Dermis lymphatic vessel endothelial cell (primary cell): ENCODE results near the gene SAMD11. TPM values are rescaled to one million over a fixed set of nuclear protein-coding genes. Genes with fewer than 3 reads are reported as not detected.

Experiments
- total RNA-seq: library from RNA; depleted of rRNA; stranded (reverse); fragments of >200 nt; gene quantifications from 2 replicates; pipeline ENCODE4 v1.2.1, GENCODE V29; 2014

The SAMD11 gene
- total RNA-seq = 0.17 and 0.22 TPM in 2 replicates

GRCh38 chr1:923131-923990, at the start of gene SAMD11:
Gene SAMD11, plus strand, starts transcription at chr1:923923. Its CDS starts 509 bp downstream, at chr1:924432.

GRCh38 chr1:958823-959730, 35.4 kb downstream of the SAMD11 start, which contains the start of gene NOC2L:
Gene NOC2L, minus strand, starts transcription at chr1:959256. Its CDS starts 16 bp downstream, at chr1:959240.

GRCh38 chr1:960363-961131, 36.8 kb downstream of the SAMD11 start, which contains the start of gene KLHL17:
Gene KLHL17, plus strand, starts transcription at chr1:960584. Its CDS starts 110 bp downstream, at chr1:960694.

GRCh38 chr1:966135-966703, 42.5 kb downstream of the SAMD11 start, which contains the start of gene PLEKHN1:
Gene PLEKHN1, plus strand, starts transcription at chr1:966482. Its CDS starts 50 bp downstream, at chr1:966532.

GRCh38 chr1:981955-982558, 58.3 kb downstream of the SAMD11 start, which contains the start of gene PERM1:
Gene PERM1, minus strand, starts transcription at chr1:982093. Its CDS starts 1,064 bp downstream, at chr1:981029.

Other genes starting within 250 kb of the SAMD11 start
- not detected in 2 replicates for gene OR4F16, start 237.3 kb upstream of the SAMD11 start, total RNA-seq
- gene NOC2L, start 35.3 kb downstream of the SAMD11 start, total RNA-seq = 51.8 and 58.1 TPM in 2 replicates
- gene KLHL17, start 36.7 kb downstream of the SAMD11 start, total RNA-seq = 2.7 and 3.2 TPM in 2 replicates
- 0.11 and 0.17 TPM in 2 replicates for gene PLEKHN1, start 42.6 kb downstream of the SAMD11 start, total RNA-seq
- not detected in 2 replicates for gene PERM1, start 58.2 kb downstream of the SAMD11 start, total RNA-seq
- gene HES4, start 76.2 kb downstream of the SAMD11 start, total RNA-seq = 23.6 and 33.8 TPM in 2 replicates
- 48.2 and 108 TPM in 2 replicates for gene ISG15, start 89.6 kb downstream of the SAMD11 start, total RNA-seq
- gene AGRN, start 96.2 kb downstream of the SAMD11 start, total RNA-seq = 41.8 and 48.9 TPM in 2 replicates
- gene RNF223, start 150.4 kb downstream of the SAMD11 start, total RNA-seq = not detected in 2 replicates
- gene C1orf159, start 192.2 kb downstream of the SAMD11 start, total RNA-seq = 4.7 and 6.1 TPM in 2 replicates
- not detected in 2 replicates for gene TTLL10, start 250.0 kb downstream of the SAMD11 start, total RNA-seq